GM12878 (cell line): ENCODE data around the gene C19orf73. TPM values are rescaled to one million over a fixed set of nuclear protein-coding genes. Genes with fewer than 3 reads are reported as not detected.

Source experiments
- CHD1 ChIP-seq: IDR thresholded peaks from 2 replicates; pipeline ENCODE4 v1.6.1; 2012; ENCODE audit warnings: low read depth, low read length, improper control_type of control experiment
- CHD4 ChIP-seq: fragments of 200-600 bp; sonication (generic); IDR thresholded peaks from 2 replicates; pipeline ENCODE4 v1.6.1; 2016; ENCODE audit warnings: mild to moderate bottlenecking
- CREB1 ChIP-seq: IDR thresholded peaks from 2 replicates; pipeline ENCODE4 v1.6.1; 2012; ENCODE audit warnings: low read depth, mild to moderate bottlenecking, inconsistent platforms
- EED ChIP-seq: sonication (generic); IDR thresholded peaks from 2 replicates; pipeline ENCODE4 v1.6.1; 2016; ENCODE audit warnings: antibody characterized with exemption, low read depth
- FOS ChIP-seq: IDR thresholded peaks from 3 replicates; pipeline ENCODE4 v1.6.1; 2011; ENCODE audit warnings: borderline replicate concordance; ENCODE audit not compliant: insufficient read length; ENCODE audit errors: extremely low read depth
- FOXM1 ChIP-seq: IDR thresholded peaks from 2 replicates; pipeline ENCODE4 v1.6.1; 2012; ENCODE audit warnings: low read depth, mild to moderate bottlenecking, inconsistent platforms, low read length, moderate library complexity
- HCFC1 ChIP-seq: fragments of 150-350 bp; IDR thresholded peaks from 2 replicates; pipeline ENCODE4 v1.6.1; 2014; ENCODE audit warnings: low read length
- HDAC6 ChIP-seq: fragments of 200-600 bp; sonication (generic); IDR thresholded peaks from one replicate; pipeline ENCODE4 v1.8.0; 2017; ENCODE audit warnings: antibody characterized with exemption; ENCODE audit not compliant: unreplicated experiment
- HDGF ChIP-seq: fragments of 450-650 bp; IDR thresholded peaks from 2 replicates; pipeline ENCODE4 v1.6.1; 2016; ENCODE audit warnings: antibody characterized with exemption
- LARP7 ChIP-seq: fragments of 450-650 bp; IDR thresholded peaks from 2 replicates; pipeline ENCODE4 v1.6.1; 2017; ENCODE audit warnings: mild to moderate bottlenecking
- MYB ChIP-seq: fragments of 150-350 bp; IDR thresholded peaks from 2 replicates; pipeline ENCODE4 v1.6.1; 2014; ENCODE audit warnings: mild to moderate bottlenecking, low read depth, low read length, borderline replicate concordance
- NR2F1 ChIP-seq: fragments of 450-650 bp; conservative IDR thresholded peaks from 2 replicates; pipeline ENCODE4 v1.6.1; 2017; ENCODE audit warnings: mild to moderate bottlenecking
- POLR2A ChIP-seq: IDR thresholded peaks from 2 replicates; pipeline ENCODE4 v1.6.1; 2011; ENCODE audit warnings: low read depth, mild to moderate bottlenecking, low read length
- POLR2AphosphoS2 ChIP-seq: IDR thresholded peaks from 2 replicates; pipeline ENCODE4 v1.6.1; 2011; ENCODE audit warnings: low read depth, mild to moderate bottlenecking, low read length, improper control_type of control experiment, moderate library complexity
- RB1 ChIP-seq: fragments of 450-650 bp; formaldehyde crosslinking; IDR thresholded peaks from 2 replicates; pipeline ENCODE4 v1.6.1; 2017; ENCODE audit warnings: mild to moderate bottlenecking, borderline replicate concordance
- SUPT20H ChIP-seq: IDR thresholded peaks from 2 replicates; pipeline ENCODE4 v1.6.1; 2011; ENCODE audit warnings: low read depth, mild to moderate bottlenecking, low read length, moderate library complexity, borderline replicate concordance; ENCODE audit not compliant: control insufficient read depth
- SUZ12 ChIP-seq: fragments of 200-600 bp; sonication (generic); IDR thresholded peaks from one replicate; pipeline ENCODE4 v1.6.1; 2018; ENCODE audit warnings: antibody characterized with exemption, mild to moderate bottlenecking; ENCODE audit not compliant: unreplicated experiment
- TARDBP ChIP-seq: IDR thresholded peaks from 2 replicates; pipeline ENCODE4 v1.6.1; 2016; ENCODE audit warnings: borderline replicate concordance
- TCF7 ChIP-seq: IDR thresholded peaks from 2 replicates; pipeline ENCODE4 v1.6.1; 2014; ENCODE audit warnings: antibody characterized with exemption, borderline replicate concordance
- ZNF384 ChIP-seq: IDR thresholded peaks from 2 replicates; pipeline ENCODE4 v1.6.1; 2012; ENCODE audit warnings: low read depth, mild to moderate bottlenecking, low read length, improper control_type of control experiment, borderline replicate concordance
- polyA plus RNA-seq, 11 experiments: library from polyadenylated mRNA; depleted of rRNA in 4 of 11; unstranded in 6 of 11; stranded (reverse) in 5 of 11; fragments of >200 nt; fragmentation: Nextera tagmentation in 4 of 11; fragmentation: Illumina TruSeq in 1 of 11; extraction: Ambion mirVana in 4 of 11; extraction: Trizol in 1 of 11; gene quantifications; 1 replicate in 1 of 11; 2 replicates in 10 of 11; pipeline versions ENCODE4 v1.2.1 to v1.2.3, GENCODE V29; 2011 to 2016; ENCODE audit warnings: inconsistent platforms in 2 of 11, missing spikeins in 2 of 11, low read depth in 1 of 11
- total RNA-seq, 4 experiments: library from RNA; depleted of rRNA in 3 of 4; stranded (reverse); fragments of >200 nt in 3 of 4; fragmentation: Illumina TruSeq in 1 of 4; extraction: Trizol in 1 of 4; gene quantifications; 2 replicates each; pipeline versions ENCODE4 v1.2.1 to v1.2.3, GENCODE V29; 2013 to 2021
- TF ChIP-seq, protein P1 (sequence below): fragments of 450-650 bp; IDR thresholded peaks from 2 replicates; pipeline ENCODE4 v1.6.1; 2017; ENCODE audit warnings: borderline replicate concordance
- TF ChIP-seq, protein P2 (sequence below): IDR thresholded peaks from 2 replicates; pipeline ENCODE4 v1.6.1; 2012; ENCODE audit warnings: low read length, inconsistent platforms
- TF ChIP-seq, protein P3 (sequence below): fragments of 450-650 bp; IDR thresholded peaks from 2 replicates; pipeline ENCODE4 v1.6.1; 2017; ENCODE audit warnings: mild to moderate bottlenecking, low read depth, inconsistent platforms; ENCODE audit not compliant: poor library complexity, severe bottlenecking
- TF ChIP-seq, protein P4 (sequence below): fragments of 150-350 bp; IDR thresholded peaks from 2 replicates; pipeline ENCODE4 v1.6.1; 2014; ENCODE audit warnings: mild to moderate bottlenecking, low read depth, low read length

C19orf73 gene
- total and polyA plus RNA-seq, 10 of the 15 experiments (the other 5 are each of a cell fraction or from before 2014, with no cell fraction given), result 0.20 to 2.0 (median 0.80) TPM

DNA sequence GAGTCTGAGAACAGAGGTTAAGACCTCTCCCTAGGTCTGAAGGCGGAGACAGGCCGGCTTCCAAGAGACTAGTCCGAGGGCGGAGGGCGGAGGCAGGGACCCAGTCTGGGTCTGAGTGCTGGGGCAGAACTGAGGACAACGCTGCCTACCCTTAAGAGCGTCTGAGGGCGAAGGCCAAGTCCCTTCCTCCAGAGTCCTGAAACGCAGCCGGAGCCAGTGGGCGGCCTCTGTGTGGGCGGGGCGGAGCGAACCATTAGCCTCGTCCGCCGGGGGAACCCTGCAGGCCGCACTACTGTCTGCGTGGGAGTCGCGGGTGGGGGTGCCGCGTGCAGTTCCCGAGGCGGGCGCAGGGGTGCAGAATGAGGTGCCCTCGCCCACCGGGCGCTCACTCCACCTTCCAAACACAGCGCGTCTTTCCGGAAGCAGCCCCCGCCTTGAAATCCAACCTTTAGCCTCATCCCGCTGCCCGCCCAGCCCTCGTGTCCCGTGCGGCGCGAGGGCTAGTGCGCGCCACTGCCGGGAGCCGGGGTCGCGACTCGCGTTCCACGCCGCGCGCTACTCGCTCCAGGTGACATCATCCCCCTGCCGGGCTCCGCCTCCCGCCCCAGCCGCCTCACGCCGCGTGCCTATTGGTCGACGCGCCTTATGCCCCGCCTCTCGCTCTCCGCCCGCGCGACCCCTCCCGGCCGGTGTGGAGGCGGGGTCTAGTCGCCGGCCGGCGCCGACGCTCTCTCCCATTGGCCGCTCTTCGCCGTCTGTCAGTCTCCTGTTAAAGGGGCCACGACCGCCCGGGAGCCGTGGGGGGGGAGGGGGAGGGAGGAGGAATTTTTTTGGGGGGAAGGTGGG is at the start of gene C19orf73 (continued):
- TF ChIP-seq FOS, result no peak
- no peak for TF ChIP-seq POLR2AphosphoS2
- no peak for TF ChIP-seq HDAC6
- TF ChIP-seq, protein P1, sequence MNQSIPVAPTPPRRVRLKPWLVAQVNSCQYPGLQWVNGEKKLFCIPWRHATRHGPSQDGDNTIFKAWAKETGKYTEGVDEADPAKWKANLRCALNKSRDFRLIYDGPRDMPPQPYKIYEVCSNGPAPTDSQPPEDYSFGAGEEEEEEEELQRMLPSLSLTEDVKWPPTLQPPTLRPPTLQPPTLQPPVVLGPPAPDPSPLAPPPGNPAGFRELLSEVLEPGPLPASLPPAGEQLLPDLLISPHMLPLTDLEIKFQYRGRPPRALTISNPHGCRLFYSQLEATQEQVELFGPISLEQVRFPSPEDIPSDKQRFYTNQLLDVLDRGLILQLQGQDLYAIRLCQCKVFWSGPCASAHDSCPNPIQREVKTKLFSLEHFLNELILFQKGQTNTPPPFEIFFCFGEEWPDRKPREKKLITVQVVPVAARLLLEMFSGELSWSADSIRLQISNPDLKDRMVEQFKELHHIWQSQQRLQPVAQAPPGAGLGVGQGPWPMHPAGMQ, result no peak
- TF ChIP-seq MYB, result no peak
- TF ChIP-seq, protein P2, sequence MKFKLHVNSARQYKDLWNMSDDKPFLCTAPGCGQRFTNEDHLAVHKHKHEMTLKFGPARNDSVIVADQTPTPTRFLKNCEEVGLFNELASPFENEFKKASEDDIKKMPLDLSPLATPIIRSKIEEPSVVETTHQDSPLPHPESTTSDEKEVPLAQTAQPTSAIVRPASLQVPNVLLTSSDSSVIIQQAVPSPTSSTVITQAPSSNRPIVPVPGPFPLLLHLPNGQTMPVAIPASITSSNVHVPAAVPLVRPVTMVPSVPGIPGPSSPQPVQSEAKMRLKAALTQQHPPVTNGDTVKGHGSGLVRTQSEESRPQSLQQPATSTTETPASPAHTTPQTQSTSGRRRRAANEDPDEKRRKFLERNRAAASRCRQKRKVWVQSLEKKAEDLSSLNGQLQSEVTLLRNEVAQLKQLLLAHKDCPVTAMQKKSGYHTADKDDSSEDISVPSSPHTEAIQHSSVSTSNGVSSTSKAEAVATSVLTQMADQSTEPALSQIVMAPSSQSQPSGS, result peak; percentile 90
- TF ChIP-seq, protein P3, sequence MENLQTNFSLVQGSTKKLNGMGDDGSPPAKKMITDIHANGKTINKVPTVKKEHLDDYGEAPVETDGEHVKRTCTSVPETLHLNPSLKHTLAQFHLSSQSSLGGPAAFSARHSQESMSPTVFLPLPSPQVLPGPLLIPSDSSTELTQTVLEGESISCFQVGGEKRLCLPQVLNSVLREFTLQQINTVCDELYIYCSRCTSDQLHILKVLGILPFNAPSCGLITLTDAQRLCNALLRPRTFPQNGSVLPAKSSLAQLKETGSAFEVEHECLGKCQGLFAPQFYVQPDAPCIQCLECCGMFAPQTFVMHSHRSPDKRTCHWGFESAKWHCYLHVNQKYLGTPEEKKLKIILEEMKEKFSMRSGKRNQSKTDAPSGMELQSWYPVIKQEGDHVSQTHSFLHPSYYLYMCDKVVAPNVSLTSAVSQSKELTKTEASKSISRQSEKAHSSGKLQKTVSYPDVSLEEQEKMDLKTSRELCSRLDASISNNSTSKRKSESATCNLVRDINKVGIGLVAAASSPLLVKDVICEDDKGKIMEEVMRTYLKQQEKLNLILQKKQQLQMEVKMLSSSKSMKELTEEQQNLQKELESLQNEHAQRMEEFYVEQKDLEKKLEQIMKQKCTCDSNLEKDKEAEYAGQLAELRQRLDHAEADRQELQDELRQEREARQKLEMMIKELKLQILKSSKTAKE, result peak; percentile 51
- no peak for TF ChIP-seq TCF7
- peak; percentile 96 for TF ChIP-seq CHD1
- TF ChIP-seq CHD4, result no peak
- TF ChIP-seq TARDBP, result no peak
- peak; percentile 78 for TF ChIP-seq POLR2A
- TF ChIP-seq SUPT20H, result no peak
- no peak; the same call in 1 of the 2 replicates for TF ChIP-seq HCFC1
- no peak for TF ChIP-seq ZNF384
- TF ChIP-seq FOXM1, result no peak
- no peak; the same call in 1 of the 2 replicates for TF ChIP-seq EED
- TF ChIP-seq CREB1, result peak; percentile 64
- TF ChIP-seq, protein P4, sequence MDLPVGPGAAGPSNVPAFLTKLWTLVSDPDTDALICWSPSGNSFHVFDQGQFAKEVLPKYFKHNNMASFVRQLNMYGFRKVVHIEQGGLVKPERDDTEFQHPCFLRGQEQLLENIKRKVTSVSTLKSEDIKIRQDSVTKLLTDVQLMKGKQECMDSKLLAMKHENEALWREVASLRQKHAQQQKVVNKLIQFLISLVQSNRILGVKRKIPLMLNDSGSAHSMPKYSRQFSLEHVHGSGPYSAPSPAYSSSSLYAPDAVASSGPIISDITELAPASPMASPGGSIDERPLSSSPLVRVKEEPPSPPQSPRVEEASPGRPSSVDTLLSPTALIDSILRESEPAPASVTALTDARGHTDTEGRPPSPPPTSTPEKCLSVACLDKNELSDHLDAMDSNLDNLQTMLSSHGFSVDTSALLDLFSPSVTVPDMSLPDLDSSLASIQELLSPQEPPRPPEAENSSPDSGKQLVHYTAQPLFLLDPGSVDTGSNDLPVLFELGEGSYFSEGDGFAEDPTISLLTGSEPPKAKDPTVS, result no peak
- TF ChIP-seq RB1, result peak; percentile 95; the same call in 1 of the 2 replicates
- no peak for TF ChIP-seq SUZ12
- peak; percentile 92 for TF ChIP-seq NR2F1
- TF ChIP-seq HDGF, result peak; percentile 95
- TF ChIP-seq LARP7, result peak; percentile 95
